HG02852 (cell line): ENCODE data around the gene TMEM54.

Source experiments
- ATAC-seq: cut with Tn5 transposase; IDR thresholded peaks from one replicate; pipeline ENCODE4 v1.9.1; 2021; ENCODE audit warnings: mild to moderate bottlenecking, moderate library complexity; ENCODE audit not compliant: unreplicated experiment

The TMEM54 gene

GRCh38 chr1:32865639-32866405 is 35.4 kb downstream of the TMEM54 start:
- ATAC-seq = no peak

GRCh38 chr1:32864375-32865019 is 36.7 kb downstream of the TMEM54 start:
- no peak for ATAC-seq

- ATAC-seq = no peak
Measured at GRCh38 chr1:32863881-32864245, 37.3 kb downstream of the TMEM54 start.

- no peak for ATAC-seq
Measured at GRCh38 chr1:32863218-32863880, 37.8 kb downstream of the TMEM54 start.

GRCh38 chr1:32861904-32862695 is 39.1 kb downstream of the TMEM54 start:
- ATAC-seq = no peak

- ATAC-seq = no peak
Measured at GRCh38 chr1:32860566-32860965, 40.6 kb downstream of the TMEM54 start.

GRCh38 chr1:32859915-32860314 is 41.3 kb downstream of the TMEM54 start:
- no peak for ATAC-seq

- no peak for ATAC-seq
Measured at GRCh38 chr1:32858791-32859190, 42.4 kb downstream of the TMEM54 start.

- ATAC-seq = no peak
Measured at GRCh38 chr1:32858136-32858535, 43.1 kb downstream of the TMEM54 start.

GRCh38 chr1:32855861-32856617 is 45.1 kb downstream of the TMEM54 start:
- no peak for ATAC-seq

GRCh38 chr1:32848354-32849063 is 52.7 kb downstream of the TMEM54 start:
- no peak for ATAC-seq
